Ishikawa (cell line): Measurements from ENCODE around the gene CCNL2.

ENCODE experiments used
- CEBPB ChIP-seq: IDR thresholded peaks from 2 replicates; pipeline ENCODE4 v1.6.1; 2012
- CREB1 ChIP-seq: IDR thresholded peaks from 2 replicates; pipeline ENCODE4 v1.6.1; 2012; ENCODE audit warnings: low read depth
- EGR1 ChIP-seq: IDR thresholded peaks from 2 replicates; pipeline ENCODE4 v1.6.1; 2012
- EP300 ChIP-seq: IDR thresholded peaks from 2 replicates; pipeline ENCODE4 v1.6.1; 2012; ENCODE audit warnings: borderline replicate concordance
- FOXM1 ChIP-seq: IDR thresholded peaks from 2 replicates; pipeline ENCODE4 v1.6.1; 2012; ENCODE audit warnings: low read depth, borderline replicate concordance
- NFIC ChIP-seq: IDR thresholded peaks from 2 replicates; pipeline ENCODE4 v1.6.1; 2012
- RAD21 ChIP-seq: IDR thresholded peaks from 2 replicates; pipeline ENCODE4 v1.6.1; 2012; ENCODE audit warnings: low read depth
- TAF1 ChIP-seq: IDR thresholded peaks from 2 replicates; pipeline ENCODE4 v1.6.1; 2012; ENCODE audit warnings: low read depth, mild to moderate bottlenecking
- TCF12 ChIP-seq: IDR thresholded peaks from 2 replicates; pipeline ENCODE4 v1.6.1; 2012; ENCODE audit warnings: low read depth
- TEAD4 ChIP-seq: IDR thresholded peaks from 2 replicates; pipeline ENCODE4 v1.6.1; 2012
- YY1 ChIP-seq: IDR thresholded peaks from 2 replicates; pipeline ENCODE4 v1.6.1; 2012; ENCODE audit warnings: low read depth
- ZBTB7A ChIP-seq: IDR thresholded peaks from 2 replicates; pipeline ENCODE4 v1.6.1; 2012; ENCODE audit warnings: low read depth
- TF ChIP-seq, protein P1 (sequence below): IDR thresholded peaks from 2 replicates; pipeline ENCODE4 v1.6.1; 2012
- TF ChIP-seq, protein P2 (sequence below): IDR thresholded peaks from 2 replicates; pipeline ENCODE4 v1.6.1; 2012
- TF ChIP-seq, protein P3 (sequence below): IDR thresholded peaks from 2 replicates; pipeline ENCODE4 v1.6.1; 2012; ENCODE audit warnings: low read depth, mild to moderate bottlenecking

Gene CCNL2

DNA sequence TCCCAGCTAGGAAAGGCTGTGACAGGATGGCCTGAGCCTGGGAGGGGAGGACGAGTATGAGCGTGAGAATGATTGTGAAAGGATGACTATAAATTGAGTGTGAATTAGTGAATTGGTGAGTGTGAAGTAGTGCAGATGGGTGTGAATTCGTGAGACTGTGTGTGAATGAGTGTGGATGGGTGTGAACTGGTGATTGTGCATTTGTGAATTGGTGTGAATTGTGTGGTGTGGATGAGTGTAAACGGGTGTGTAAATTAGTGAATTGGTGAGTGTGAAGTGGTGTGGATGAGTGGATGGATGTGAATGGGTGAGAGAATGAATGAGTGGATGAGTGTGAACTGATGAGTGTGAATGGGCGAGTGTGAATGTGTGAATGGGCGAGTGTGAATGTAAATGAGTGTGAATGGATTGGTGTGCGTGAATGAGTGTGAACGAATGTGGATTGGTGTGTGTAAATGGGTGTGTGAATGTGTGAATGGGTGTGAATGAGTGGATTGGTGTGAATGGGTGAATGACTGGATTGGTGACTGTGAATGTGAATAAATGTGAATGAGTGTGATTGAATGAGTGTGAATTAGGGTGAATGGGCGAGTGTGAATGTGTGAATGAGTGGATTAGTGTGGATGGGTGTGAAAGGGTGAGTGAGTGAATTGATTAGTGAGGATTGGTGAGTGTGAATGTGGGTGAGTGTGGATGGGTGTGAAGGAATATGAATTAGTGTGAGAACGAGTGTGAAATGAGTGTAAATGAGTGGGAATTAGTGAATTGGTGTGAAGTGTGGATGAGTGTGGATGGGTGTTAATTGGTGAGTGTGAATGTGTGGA lies 33.0 kb downstream of the CCNL2 start:
- no peak for TF ChIP-seq EP300
- no peak for TF ChIP-seq TEAD4
- no peak for TF ChIP-seq TCF12
- no peak for TF ChIP-seq YY1
- no peak for TF ChIP-seq EGR1

DNA sequence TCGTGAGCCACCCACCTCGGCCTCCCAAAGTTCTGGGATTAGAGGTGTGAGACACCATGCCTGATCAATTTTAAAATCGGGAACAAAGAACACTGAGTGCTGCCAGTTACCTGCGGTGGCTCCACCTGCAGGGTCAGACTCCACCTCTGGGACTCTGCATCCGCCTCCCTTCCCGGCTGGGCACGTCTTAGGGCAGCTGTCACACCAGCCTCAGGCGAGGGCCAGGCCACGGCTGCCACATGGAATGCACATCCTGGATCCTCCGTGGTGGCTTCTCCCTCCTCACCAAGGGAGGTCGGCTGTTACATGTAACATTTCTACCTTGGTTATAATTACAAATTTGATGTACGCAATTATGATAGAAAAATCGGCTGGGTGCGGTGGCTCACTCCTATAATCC lies 34.9 kb downstream of the CCNL2 start:
- no peak for TF ChIP-seq CEBPB
- TF ChIP-seq, protein P1, sequence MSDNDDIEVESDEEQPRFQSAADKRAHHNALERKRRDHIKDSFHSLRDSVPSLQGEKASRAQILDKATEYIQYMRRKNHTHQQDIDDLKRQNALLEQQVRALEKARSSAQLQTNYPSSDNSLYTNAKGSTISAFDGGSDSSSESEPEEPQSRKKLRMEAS = no peak
- TF ChIP-seq, protein P2, sequence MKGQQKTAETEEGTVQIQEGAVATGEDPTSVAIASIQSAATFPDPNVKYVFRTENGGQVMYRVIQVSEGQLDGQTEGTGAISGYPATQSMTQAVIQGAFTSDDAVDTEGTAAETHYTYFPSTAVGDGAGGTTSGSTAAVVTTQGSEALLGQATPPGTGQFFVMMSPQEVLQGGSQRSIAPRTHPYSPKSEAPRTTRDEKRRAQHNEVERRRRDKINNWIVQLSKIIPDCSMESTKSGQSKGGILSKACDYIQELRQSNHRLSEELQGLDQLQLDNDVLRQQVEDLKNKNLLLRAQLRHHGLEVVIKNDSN = no peak
- no peak for TF ChIP-seq EGR1
- no peak for TF ChIP-seq TCF12
- TF ChIP-seq CREB1 = no peak
- no peak for TF ChIP-seq RAD21
- no peak for TF ChIP-seq EP300
- TF ChIP-seq, protein P3, sequence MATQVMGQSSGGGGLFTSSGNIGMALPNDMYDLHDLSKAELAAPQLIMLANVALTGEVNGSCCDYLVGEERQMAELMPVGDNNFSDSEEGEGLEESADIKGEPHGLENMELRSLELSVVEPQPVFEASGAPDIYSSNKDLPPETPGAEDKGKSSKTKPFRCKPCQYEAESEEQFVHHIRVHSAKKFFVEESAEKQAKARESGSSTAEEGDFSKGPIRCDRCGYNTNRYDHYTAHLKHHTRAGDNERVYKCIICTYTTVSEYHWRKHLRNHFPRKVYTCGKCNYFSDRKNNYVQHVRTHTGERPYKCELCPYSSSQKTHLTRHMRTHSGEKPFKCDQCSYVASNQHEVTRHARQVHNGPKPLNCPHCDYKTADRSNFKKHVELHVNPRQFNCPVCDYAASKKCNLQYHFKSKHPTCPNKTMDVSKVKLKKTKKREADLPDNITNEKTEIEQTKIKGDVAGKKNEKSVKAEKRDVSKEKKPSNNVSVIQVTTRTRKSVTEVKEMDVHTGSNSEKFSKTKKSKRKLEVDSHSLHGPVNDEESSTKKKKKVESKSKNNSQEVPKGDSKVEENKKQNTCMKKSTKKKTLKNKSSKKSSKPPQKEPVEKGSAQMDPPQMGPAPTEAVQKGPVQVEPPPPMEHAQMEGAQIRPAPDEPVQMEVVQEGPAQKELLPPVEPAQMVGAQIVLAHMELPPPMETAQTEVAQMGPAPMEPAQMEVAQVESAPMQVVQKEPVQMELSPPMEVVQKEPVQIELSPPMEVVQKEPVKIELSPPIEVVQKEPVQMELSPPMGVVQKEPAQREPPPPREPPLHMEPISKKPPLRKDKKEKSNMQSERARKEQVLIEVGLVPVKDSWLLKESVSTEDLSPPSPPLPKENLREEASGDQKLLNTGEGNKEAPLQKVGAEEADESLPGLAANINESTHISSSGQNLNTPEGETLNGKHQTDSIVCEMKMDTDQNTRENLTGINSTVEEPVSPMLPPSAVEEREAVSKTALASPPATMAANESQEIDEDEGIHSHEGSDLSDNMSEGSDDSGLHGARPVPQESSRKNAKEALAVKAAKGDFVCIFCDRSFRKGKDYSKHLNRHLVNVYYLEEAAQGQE = no peak
- TF ChIP-seq NFIC = no peak
- TF ChIP-seq FOXM1 = no peak
- TF ChIP-seq TAF1 = no peak
- TF ChIP-seq TEAD4 = no peak
- TF ChIP-seq ZBTB7A = no peak
- TF ChIP-seq YY1 = no peak

DNA sequence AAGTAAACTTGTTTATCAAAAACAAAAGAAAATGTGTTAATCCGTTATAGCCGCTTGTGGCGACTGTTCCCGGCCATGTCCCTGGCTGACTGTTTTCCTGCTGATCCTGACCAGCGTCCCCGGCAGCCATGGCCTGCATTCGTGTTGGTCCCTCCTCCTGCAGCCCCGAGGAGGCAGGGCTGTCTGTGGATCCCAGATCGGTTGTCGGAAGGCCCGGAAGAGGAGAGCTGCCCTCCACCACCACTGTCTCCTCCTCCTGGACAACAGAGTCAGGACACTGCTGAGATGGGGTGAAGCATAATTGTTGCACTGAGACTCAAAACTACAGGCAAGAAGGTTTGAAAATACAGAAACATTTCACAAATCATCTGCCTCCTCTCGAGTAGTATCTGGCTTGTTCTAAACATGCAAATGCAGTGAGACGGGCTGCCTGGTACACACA lies 37.1 kb downstream of the CCNL2 start:
- TF ChIP-seq EGR1 (no peak), TAF1 (no peak), EP300 (no peak), CEBPB (no peak), FOXM1 (no peak), TCF12 (no peak), CREB1 (no peak), NFIC (no peak), ZBTB7A (no peak), RAD21 (no peak), YY1 (no peak), TEAD4 (no peak)
- TF ChIP-seq, protein P2 = no peak
- TF ChIP-seq, protein P1 = no peak
- TF ChIP-seq, protein P3 = no peak

DNA sequence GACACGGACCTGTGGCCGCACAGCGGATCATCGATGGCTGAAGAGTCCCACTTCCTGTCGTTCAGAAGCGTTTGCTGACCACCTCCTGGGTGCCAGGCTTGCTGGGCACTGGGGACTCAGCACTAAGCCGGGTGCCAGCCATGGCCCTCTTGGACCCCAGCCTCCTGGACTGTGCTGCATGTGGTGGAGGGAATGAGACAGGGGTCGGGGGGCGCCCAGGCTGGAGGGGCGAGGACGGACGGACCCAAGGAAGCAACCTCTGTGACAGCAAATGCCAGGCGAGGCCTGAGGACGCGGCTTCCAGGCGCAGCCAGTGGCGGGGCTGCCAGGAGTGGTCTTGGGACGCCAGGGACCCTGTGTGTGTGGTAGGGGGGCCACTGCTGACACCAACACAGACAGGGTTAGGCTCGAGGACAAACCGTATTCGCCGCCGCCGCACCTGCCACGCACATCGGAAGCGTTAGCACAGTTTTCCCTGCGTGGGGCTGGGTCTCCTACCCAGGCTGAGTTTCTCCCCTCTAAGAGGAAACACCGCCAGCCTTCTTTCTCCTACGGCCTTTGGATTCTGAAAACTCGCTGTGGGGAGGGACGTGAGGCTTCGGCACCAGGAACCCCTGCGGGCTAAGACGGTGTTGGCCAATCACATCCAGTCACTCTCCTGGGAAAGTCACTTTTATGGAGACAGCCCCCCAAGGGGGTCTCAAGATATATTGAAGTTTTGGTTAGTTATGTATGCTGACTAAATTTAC lies 37.7 kb downstream of the CCNL2 start:
- no peak for TF ChIP-seq NFIC
- TF ChIP-seq ZBTB7A = no peak
- TF ChIP-seq, protein P1 = no peak
- TF ChIP-seq CEBPB = no peak
- TF ChIP-seq YY1 = no peak
- TF ChIP-seq TAF1 = no peak
- no peak for TF ChIP-seq RAD21
- TF ChIP-seq, protein P2 = no peak
- no peak for TF ChIP-seq FOXM1
- TF ChIP-seq EGR1 = no peak
- TF ChIP-seq, protein P3 = no peak
- no peak for TF ChIP-seq EP300
- no peak for TF ChIP-seq TCF12
- no peak for TF ChIP-seq TEAD4
- no peak for TF ChIP-seq CREB1
